ENCODE measurements around the gene WNT3A. TPM values are rescaled to one million over a fixed set of nuclear protein-coding genes. Genes with fewer than 3 reads are reported as not detected.

Gene WNT3A
- polyA plus RNA-seq, 3 donors: not detected

DNA sequence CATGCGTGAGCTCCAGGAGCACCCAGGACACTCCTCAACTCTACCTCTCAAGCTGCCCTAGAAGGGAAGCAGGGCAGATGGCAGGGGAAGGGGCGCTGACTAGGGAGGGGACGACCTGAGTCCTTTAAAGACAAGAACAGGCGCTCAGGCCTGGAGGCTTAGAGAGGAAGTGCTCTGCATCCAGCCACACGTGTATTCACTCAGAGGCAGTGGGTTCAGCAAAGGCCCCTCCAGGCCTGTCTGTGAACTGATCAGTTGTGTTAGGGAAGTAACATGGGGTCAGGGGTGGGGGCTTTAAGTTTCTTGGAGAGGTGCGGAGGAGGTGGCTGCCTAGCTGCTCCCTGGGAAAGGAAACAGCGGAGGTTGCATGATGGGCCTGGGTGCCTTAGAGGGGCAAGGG is 38.6 kb downstream of the WNT3A start:
- H3K27ac Mint-ChIP-seq: no peak overlapping the region
- peaks cover 2% of the 10 kb centered on the region for H3K4me1 Mint-ChIP-seq
- no peak overlapping the region for H3K4me3 Mint-ChIP-seq
- no peak overlapping the region for H3K9ac ChIP-seq (ENCODE audit: insufficient read depth, low read length, poor library complexity, severe bottlenecking)
- H3K9me3 ChIP-seq (replicated peaks in 1 of 2; ENCODE audit: control insufficient read depth in 1 of 2, insufficient read depth in 1 of 2, low read length in 2 of 2): no peaks in the 10 kb centered on the region
- no peak for DNase-seq
- no peaks in the 10 kb centered on the region for H4K20me1 ChIP-seq (ENCODE audit: insufficient read depth, low read length)
- H3K79me2 ChIP-seq (ENCODE audit: insufficient read depth, low read length): no peaks in the 10 kb centered on the region
- no peak overlapping the region for H3K4me2 ChIP-seq (replicated peaks; ENCODE audit: extremely low read depth, low read length, poor library complexity, severe bottlenecking)
- no peak overlapping the region for H3K4me3 ChIP-seq (replicated peaks in 1 of 3; ENCODE audit: low read depth in 2 of 3, low read length in 3 of 3)
- H3K4me1 ChIP-seq (ENCODE audit: control insufficient read depth in 1 of 2, insufficient read depth in 2 of 2, low read length in 2 of 2): no peaks in the 10 kb centered on the region
- peaks cover 2 to 13% (median 8%) of the 10 kb centered on the region in 3 donors for H3K27me3 Mint-ChIP-seq (ENCODE audit: low read depth in 3 of 3)
- 70% methylated on average over 6 of the region's 7 CpGs for WGBS (ENCODE audit: insufficient coverage)
- H2AFZ ChIP-seq (ENCODE audit: insufficient read depth, low read depth, low read length, poor library complexity, severe bottlenecking): no peak overlapping the region
- H3K27ac ChIP-seq (ENCODE audit: low read depth in 1 of 2, low read length in 2 of 2): no peak overlapping the region
- H3K9me3 Mint-ChIP-seq: peaks cover 0 to 6% (median 3%) of the 10 kb centered on the region in 7 donors
- intact Hi-C loops (cut with micrococcal nuclease): no loop called here
- no peaks in the 10 kb centered on the region for H3K36me3 Mint-ChIP-seq
- H3K36me3 ChIP-seq (replicated peaks in 1 of 2; ENCODE audit: control insufficient read depth in 1 of 2, insufficient read depth in 2 of 2, low read length in 2 of 2): no peaks in the 10 kb centered on the region
- TF ChIP-seq, protein P1, sequence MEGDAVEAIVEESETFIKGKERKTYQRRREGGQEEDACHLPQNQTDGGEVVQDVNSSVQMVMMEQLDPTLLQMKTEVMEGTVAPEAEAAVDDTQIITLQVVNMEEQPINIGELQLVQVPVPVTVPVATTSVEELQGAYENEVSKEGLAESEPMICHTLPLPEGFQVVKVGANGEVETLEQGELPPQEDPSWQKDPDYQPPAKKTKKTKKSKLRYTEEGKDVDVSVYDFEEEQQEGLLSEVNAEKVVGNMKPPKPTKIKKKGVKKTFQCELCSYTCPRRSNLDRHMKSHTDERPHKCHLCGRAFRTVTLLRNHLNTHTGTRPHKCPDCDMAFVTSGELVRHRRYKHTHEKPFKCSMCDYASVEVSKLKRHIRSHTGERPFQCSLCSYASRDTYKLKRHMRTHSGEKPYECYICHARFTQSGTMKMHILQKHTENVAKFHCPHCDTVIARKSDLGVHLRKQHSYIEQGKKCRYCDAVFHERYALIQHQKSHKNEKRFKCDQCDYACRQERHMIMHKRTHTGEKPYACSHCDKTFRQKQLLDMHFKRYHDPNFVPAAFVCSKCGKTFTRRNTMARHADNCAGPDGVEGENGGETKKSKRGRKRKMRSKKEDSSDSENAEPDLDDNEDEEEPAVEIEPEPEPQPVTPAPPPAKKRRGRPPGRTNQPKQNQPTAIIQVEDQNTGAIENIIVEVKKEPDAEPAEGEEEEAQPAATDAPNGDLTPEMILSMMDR (IDR thresholded peaks at IDR 0.05): no peak
- peaks cover 0 to 2% of the 10 kb centered on the region in 2 donors for H3K27me3 ChIP-seq (ENCODE audit: control insufficient read depth in 2 of 2, insufficient read depth in 2 of 2, low read length in 2 of 2)

DNA sequence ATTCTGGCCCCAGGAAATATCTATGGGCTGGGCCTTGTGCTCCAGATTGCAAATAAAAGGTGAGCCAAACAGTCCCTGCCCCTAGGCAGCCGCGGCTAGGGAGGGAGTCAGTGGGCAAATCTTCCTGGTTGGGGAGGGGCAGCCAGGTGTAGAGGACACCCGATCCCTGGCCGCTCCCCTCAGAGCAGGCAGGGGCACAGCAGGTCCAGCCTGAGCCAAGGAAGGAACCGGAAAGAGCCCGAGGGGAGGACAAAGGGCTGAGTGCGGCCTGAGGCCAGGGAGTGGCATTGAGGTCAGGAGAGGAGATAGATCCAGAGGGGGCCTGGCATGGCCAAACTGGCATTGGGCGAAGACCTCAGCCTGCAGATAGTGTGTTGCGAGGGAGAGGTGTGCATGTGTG is 39.1 kb downstream of the WNT3A start:
- H3K4me1 Mint-ChIP-seq: peaks cover 2% of the 10 kb centered on the region
- TF ChIP-seq, protein P1 (IDR thresholded peaks at IDR 0.05): no peak
- H3K4me2 ChIP-seq (replicated peaks; ENCODE audit: extremely low read depth, low read length, poor library complexity, severe bottlenecking): no peak overlapping the region
- H3K4me3 Mint-ChIP-seq: no peak overlapping the region
- no peaks in the 10 kb centered on the region for H3K36me3 ChIP-seq (replicated peaks in 1 of 2; ENCODE audit: control insufficient read depth in 1 of 2, insufficient read depth in 2 of 2, low read length in 2 of 2)
- H3K9ac ChIP-seq (ENCODE audit: insufficient read depth, low read length, poor library complexity, severe bottlenecking): no peak overlapping the region
- H3K27me3 Mint-ChIP-seq (ENCODE audit: low read depth in 3 of 3): peaks cover 0 to 10% (median 8%) of the 10 kb centered on the region in 3 donors
- H4K20me1 ChIP-seq (ENCODE audit: insufficient read depth, low read length): no peaks in the 10 kb centered on the region
- peaks cover 0 to 2% of the 10 kb centered on the region in 2 donors for H3K27me3 ChIP-seq (ENCODE audit: control insufficient read depth in 2 of 2, insufficient read depth in 2 of 2, low read length in 2 of 2)
- no peak for DNase-seq
- H3K4me1 ChIP-seq (ENCODE audit: control insufficient read depth in 1 of 2, insufficient read depth in 2 of 2, low read length in 2 of 2): no peaks in the 10 kb centered on the region
- H3K27ac Mint-ChIP-seq: no peak overlapping the region
- intact Hi-C loops (cut with micrococcal nuclease): no loop called here
- H3K27ac ChIP-seq (ENCODE audit: low read depth in 1 of 2, low read length in 2 of 2): no peak overlapping the region
- no peaks in the 10 kb centered on the region for H3K36me3 Mint-ChIP-seq
- H3K9me3 Mint-ChIP-seq: peaks cover 0 to 6% (median 3%) of the 10 kb centered on the region in 7 donors
- H2AFZ ChIP-seq (ENCODE audit: insufficient read depth, low read depth, low read length, poor library complexity, severe bottlenecking): no peak overlapping the region
- H3K79me2 ChIP-seq (ENCODE audit: insufficient read depth, low read length): no peaks in the 10 kb centered on the region
- no peak overlapping the region for H3K4me3 ChIP-seq (replicated peaks in 1 of 3; ENCODE audit: low read depth in 2 of 3, low read length in 3 of 3)
- 100% methylated on average over 7 of the region's 9 CpGs for WGBS (ENCODE audit: insufficient coverage)
- no peaks in the 10 kb centered on the region for H3K9me3 ChIP-seq (replicated peaks in 1 of 2; ENCODE audit: control insufficient read depth in 1 of 2, insufficient read depth in 1 of 2, low read length in 2 of 2)
